Measurements from ENCODE around the gene ZNF446.
"Not testable (repeated sequence)": the region's sequence is repeated elsewhere in the genome, so short reads cannot be mapped to it uniquely, and the experiment has no call there.

ZNF446 gene

DNA sequence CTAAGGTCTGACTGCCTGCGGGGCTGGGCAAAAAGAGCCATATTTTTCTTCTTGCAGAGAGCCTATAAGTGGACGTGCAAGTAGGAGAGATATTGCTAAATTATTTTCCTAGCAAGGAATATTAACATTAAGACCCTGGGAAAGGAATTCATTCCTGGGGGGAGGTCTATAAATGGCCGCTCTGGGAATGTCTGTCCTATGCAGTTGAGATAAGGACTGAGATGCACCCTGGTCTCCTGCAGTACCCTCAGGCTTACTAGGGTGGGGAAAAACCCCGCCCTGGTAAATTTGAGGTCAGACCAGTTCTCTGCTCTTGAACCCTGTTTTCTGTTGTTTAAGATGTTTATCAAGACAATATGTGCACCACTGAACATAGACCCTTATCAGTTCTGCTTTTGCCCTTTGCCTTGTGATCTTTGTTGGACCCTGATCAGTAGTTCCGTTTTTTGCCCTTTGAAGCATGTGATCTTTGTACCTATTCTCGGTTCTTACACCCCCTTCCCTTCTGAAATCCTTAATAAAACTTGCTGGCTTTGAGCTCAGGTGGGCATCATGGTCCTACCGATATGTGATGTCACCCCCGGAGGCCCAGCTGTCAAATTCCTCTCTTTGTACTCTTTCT lies 31.6 kb downstream of the ZNF446 start:
- not testable (repeated sequence) for DNase-seq

DNA sequence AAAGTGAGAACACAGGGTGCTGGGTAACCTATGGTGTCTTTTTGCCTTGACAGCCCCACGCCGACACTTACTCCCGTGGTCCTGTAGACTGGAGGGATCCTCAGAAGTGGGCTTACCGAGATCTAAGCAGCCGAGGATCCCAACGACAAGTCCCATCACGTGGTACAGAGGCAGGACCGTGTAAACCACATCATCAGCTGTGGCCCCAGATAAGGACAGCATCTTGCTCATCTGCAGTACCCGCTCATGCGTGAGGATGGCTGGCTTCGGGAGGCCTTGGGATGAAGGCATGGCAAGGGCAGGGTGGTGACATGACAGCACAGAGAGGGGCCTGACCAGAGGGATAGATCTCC lies 33.6 kb downstream of the ZNF446 start:
- DNase-seq = no peak

DNA sequence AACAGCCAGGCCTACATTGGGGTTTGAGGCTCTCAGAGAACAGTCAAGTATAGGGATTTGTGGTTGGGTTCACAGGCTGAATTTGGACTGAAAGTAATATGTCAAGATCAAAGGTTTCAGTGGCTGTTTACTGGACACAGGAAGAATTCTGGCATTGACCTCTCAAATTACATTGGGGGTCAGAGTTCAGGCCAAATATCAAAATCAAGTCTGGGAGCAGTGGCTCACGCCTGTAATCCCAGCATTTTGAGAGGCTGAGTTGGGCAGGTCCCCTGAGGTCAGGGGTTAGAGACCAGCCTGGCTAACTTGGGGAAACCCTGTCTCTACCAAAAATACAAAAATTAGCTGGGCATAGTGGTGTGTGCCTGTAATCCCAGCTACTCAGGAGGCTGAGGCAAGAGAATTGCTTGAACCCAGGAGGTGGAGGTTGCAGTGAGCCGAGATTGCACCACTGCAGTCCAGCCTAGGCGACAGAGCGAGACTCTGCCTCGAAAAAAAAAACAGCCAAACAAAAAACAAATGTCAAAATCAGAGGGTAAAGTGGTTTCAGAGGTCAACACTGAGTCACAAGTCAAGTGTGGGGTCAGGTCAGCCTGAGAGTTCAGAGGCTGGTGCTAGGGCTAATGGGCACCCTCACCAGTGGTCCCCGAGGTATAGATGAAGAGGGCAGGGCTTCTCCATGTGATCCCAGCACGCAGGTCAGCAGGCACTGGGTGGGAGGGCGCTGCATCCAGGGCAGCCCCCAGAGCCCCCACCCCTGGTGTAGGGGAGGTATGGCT lies 34.1 kb downstream of the ZNF446 start:
- DNase-seq = no peak

DNA sequence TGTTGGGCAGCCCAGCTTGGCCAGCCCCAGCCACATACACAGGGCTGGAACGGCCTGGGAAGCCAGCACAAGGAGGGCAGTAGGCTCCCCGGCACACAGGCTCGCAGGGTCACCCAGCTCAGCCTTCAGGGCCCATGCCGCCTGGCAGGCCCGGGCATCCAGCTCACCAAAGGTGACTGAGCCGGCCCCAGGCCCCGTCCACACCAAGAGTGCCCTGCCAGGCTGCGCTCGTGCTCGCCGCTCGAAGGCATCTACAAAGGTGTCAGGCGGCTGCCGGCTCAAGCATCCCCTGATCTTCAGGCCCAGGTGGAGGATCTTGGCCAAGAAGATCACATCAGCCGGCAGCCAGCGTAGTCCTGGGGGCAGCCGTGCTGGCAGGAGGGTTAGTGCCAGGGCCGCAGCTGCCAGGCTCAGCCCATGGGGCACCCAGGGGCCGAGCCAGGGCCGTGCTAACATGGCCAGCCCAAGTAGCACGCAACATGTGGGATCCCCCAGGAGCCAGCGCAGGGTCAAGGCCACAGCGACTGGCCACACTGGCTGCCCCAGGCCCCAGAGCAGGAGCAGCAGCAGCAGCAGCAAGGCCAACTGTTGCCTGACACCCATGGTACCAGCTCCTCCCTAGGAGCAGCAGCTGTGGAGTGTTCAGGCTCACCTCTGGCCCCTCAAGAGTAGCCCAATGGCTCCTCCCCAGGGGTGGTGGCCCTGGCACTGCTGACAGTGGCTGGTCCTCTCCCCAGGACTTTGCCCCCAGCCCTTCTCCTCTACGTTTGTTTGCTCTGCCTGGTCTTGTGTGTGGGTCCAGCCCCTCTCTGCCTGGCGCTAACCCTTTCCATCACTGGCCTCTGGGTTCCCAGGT lies 35.4 kb downstream of the ZNF446 start, which contains the start of gene SLC27A5:
SLC27A5 (minus strand) TSS at position 640 of the 856 bp plus-strand sequence; CDS start at position 603, 37 bp downstream.
- no peak for DNase-seq

DNA sequence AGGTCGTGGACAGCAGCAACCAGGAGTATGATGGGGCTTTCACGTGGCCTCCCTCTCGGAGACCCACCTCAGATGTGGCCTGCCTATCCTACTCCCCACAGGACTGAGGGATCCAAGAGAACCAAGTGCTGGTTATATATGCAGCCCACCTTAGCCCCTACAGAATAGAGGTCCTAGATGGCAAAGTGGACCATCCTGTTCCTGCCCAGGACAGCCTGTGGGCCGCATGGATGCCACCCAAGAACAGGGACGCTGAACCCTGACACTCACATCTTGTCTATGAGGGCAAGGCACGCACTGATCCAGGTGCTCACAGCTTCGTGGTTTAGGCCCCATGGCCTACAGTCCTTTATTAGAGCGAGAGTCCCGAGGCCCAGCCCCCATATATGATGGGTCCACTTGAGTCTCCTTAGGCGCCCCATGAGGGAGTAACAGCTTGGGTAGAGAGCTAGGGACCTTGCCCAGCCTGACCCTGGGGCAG lies 37.1 kb downstream of the ZNF446 start:
- DNase-seq = no peak

DNA sequence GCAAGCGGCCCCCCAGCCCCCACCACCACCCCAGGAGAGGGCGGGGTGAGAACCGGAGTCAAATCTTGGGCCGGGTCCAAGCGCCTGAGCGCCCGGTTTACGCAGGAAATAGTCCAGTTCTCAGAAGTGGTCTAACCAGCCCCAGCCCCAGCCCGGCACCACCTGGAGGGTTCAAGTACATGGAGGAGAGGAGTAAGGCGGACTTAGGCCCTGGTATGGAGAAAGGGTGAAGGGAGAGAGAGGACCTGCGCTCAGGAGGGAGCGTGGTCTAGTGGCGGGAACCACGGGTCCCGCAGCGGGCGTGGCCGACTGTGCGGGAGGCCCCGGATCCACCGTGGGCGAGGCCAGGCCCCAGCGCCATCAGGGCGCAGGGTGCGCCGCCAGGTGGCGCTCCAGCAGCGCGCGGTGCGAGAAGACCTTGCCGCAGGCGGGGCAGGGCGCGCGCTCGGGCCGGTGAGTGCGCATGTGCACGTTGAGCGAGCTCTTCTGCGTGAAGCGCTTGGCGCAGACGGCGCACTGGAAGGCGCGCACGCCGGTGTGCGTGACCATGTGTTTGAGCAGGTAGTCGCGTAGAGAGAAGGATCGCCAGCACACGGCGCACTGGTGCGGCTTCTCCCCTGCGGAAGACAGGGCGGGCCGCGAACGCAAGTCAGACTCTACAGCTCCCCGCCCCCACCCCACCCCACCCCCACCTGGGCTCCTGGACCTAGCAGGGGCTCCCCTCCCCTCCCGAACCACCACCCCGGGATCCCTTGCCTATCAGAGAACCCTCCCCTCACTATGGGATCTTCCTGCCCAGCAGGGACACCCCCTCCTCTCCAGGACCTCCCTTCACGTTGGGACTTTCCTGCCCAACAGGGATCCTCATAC lies 37.8 kb downstream of the ZNF446 start:
- DNase-seq = peak; percentile 95

DNA sequence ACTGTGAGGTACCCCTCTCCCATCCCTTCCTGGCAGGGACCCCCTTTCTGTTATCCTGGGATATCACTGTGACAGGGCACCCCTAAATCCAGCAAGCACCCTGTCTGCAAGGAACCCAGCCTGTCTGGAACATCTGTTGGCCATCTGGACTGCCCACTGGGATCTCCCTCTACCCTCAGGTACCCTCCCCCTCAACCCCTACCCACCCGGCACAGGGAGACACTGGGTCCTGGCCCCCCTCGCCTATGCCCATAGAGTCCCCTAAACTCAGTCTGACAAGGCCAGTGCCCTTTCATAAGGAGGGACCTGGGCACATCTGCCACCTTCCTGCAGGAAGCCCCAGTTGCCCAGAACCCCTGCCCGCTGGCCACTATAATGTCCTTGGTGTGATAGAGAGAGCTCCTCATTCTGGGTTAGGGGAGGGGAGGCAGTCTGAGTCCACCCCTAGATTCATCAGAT lies 38.4 kb downstream of the ZNF446 start:
- DNase-seq = no peak

DNA sequence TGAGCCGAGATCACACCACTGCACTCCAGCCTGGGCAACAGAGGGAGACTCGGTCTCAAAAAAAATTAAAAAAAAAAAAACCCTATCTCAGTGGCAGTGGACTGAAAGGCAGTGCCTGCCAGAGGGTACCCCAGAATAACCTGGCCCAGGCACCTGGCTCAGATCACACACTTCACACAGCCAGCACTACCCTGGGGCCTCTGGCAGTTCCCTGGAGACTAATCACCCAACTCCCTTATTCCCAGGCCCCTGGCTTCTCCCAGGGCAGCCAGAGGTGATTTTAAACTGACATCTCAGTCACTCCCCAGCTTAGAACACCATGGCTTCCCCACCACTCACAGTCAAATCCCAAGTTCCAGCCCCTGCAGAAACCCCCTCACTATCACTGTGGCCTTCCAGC lies 39.1 kb downstream of the ZNF446 start:
- DNase-seq = no peak

DNA sequence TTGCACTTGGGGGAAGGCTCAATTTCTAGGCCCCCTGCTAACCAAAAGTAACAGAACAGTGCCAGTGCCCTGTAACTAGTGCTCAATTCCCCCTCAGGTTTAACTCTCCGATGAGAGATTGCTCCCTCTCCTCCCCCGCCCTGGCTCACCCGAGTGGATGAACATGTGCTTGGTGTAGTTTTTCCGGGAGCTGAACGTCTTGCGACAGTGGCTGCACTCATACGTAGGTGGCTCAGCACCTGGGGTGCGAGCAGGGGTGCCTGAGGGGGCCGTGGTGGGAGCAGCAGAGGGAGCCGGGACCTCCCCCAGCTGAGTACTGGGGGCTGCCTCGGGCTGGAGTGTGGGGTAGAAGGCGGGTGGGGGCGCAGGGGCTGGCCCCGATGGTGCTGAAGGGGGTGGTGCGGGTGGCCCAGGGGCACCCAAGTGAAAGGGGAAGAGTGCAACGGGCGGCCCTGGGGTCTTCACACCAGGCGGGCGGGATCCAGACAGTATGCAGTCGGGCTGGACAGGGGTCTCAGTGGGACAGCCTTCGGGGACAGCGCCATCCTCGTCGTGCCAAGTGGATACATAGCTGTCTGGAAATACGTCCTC lies 40.2 kb downstream of the ZNF446 start:
- DNase-seq = no peak

DNA sequence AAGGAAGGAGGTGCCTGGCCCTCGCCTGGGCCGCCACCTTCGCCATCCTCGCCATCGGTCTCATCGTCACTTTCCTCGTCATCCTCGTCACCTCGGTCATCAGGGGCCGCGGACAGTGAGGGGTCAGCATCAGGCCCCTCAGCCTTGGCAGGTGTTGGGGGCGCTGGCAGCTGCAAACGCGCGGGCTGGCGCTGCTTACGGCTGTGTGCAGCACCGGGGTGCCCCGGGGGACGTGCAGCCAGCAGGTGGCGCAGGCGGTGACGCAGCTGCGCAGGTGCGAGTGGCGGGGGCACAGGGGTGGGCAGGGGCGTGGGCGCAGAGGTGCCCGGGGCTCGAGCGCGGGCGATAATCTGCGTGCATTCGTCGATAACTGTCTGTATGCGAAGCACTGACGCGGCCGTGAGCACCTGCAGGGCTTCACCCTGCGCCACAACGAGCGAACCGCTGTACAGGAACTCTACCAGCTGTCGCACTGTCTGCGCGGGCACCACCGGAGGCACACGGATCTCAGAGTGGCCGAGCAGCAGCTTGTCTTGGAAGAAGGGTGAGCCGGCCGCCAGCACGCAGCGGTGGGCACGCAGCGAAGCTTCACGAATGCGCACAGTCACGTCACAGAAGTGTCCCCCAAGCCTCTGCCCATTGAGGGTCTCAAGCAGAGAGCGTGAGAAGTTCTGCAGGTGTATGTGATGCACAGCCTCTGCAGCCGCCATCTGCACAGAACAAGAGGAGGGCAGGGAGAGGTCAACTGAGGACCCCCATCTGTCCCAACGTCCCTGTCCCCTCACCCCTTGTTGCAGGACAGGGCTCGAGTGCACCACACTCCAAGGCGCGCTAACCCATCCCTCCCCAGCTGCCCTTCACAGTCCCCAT lies 41.0 kb downstream of the ZNF446 start:
- no peak for DNase-seq

DNA sequence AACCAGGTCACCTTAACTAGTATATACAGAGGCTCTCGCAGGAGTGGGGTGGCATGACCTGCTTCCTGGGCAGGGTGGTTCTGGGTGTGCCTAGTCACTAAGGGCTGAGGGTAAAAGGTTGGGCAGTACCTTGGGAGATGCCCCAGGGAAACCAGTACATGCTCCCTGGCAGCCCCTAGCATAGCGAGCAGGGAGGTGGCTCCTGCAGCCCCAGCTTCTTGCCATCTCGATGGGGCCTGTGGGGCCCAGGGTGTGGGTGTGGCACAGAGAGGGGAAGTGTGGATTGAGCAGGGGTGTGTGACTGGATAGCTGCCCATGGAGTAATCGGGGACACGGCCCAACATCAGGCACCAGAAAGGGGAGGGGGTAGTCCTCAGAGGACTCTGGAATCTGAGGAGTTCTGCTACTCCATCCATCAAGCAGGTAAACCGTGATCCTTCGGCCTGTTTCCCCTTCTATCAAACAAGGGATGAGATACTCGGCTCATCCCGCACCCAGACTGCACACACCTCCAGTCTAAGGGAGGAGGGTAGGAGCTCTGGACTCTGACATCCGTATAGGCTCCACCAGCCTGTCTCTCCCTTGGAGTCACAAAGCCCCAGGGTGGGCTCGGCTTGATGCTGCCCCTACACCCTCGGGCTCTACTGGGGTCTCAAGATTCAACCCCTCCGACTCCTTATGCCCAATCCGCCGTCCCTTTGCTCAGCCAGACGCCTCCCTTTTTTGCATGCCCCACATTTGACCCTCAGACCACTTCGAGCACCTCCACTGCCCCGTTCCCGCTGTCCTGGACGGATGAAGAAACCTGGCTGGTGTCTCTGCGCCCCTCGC lies 42.3 kb downstream of the ZNF446 start:
- DNase-seq = no peak

DNA sequence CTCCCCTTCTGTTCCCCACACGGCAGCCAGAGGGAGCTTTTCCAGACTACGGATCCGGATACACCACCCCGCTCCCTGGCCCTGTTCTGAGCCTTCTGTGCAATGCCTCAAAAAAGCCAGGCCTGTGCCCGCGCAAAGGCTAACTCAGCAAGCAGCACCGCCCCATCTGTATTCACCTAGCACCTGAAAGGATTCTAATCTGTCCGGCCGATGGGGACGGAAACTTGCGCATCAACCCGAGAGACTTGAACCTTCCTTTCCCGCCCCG lies 42.9 kb downstream of the ZNF446 start:
- DNase-seq = peak; percentile 74

DNA sequence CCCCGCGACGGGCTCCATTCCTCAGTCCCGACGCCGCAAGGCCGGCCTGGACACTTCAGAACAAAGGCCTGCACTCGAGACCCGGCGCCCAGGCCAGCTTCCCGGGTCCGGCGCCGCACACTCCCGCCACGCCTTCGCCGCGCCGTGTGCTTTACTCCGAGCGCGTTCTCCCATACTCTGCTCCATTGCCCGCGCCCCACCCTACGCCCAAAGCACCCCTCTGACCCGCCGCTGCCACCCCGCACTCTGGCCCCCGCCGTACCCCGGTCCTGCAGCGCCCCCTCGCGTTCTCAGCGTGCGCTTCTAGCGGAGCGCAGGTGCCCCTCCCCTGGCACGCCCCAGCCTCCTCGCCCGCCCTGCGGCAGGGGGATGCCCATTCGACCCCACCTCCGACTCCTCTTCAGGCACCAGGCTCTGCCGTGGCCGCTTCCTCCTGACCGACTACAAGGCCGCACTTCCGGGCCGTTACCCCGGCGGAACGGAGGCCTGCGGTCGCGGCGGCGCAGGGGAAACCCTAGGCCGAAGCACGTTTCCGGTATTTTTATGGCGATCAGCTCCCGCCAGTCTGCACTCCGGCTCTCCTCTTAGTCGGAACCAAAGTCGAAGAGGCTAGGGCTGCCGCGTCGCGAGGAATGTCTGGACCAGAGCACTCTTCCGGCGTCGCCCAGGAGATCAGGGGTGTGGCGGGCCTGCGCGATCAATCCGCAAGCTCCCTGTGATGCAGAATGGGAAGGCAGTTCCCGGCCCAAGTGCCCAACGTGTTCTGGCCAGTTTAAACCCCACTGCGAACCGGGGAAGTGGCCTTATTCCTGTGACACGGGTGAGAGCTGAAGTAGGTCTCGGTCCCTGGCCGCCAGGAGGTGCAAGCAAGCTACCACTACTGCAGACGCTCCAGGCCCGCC lies 43.5 kb downstream of the ZNF446 start, which contains the start of gene ZBTB45:
ZBTB45 (minus strand) TSS at position 456 of the 902 bp plus-strand sequence. CDS start 2,137 bp downstream, outside the sequence.
- DNase-seq = peak; percentile 96

DNA sequence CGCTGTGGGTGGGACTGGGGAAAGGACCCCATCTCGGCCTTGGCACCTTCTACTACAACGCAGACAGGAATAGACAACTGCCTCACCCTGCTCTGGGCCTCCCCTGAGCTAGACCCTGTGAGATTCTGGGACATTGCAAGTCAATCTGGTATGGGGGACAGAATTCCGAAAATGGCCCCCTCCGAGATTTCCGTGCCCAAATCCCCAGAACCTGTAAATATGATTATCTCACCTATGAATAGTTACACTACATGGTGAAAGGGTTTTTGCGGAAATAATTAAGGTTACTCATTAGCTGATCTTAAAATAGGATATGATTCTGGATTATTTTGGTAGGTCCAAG lies 44.1 kb downstream of the ZNF446 start:
- DNase-seq = no peak

DNA sequence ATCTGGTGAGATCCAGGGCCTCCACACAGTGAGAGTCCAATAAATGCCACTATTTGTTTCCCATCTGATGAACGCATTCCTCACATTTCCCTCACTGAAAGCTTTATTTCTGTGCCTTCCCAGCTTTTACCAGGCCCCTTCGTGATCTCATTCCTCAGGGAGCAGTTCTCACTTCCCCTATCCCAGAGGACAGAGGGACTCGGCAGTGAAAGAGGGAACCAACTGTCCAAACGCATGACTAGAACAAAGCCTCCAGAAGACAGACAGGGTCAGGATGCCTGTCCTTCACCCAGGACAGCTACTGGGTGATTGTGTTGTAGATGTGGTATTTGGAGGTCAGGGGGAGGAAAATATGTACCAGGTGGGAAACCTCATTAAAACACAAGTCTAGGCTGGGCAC lies 45.5 kb downstream of the ZNF446 start:
- no peak for DNase-seq

DNA sequence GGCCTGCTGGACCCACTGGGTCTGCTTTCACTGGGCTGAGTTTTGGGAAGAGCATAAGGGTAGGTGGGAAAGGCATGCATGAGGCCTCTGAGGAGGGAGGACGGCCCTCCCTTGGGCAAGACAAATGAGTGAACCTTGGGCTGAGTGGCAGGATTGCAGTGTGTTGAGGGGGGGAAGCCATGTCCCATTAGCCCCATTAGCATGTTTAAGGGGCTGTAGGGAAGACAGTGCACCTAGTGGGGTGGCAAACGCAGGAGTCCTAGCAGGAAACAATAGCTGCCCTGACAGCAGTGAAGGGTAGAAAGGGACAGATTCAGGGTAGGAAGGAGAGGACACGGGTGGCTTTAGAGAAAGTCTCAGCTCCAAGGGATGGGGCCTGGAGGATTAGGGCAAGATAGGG lies 46.6 kb downstream of the ZNF446 start:
- DNase-seq = no peak

DNA sequence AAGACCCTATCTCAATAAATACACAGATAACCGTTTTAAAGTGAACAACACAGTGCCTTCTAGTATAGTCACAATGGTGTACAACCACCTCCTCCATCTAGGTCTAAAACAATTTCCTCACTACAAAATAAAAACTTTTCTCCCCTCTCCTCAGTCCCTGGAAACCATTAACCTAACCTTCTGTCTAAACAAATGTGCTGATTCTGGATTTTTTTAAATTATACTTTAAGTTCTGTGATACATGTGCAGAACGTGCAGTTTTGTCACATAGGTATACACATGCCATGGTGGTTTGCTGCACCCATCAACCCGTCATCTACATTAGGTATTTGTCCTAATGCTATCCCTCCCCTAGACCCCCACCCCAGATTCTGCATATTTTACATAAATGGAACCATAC lies 53.3 kb downstream of the ZNF446 start:
- no peak for DNase-seq
